GM06990 (cell line): ENCODE measurements around the gene CSAG2.
"Not testable (repeated sequence)": the region's sequence is repeated elsewhere in the genome, so short reads cannot be mapped to it uniquely, and the experiment has no call there.

ENCODE experiments used
- DNase-seq: peaks from one replicate; pipeline ENCODE4 v3.0.0-alpha.2; 2011; ENCODE audit not compliant: insufficient read length; ENCODE audit errors: extremely low read depth
- H3K27me3 ChIP-seq: replicated peaks from 2 replicates; pipeline ENCODE4 v1.6.0; 2011; ENCODE audit warnings: low read length; ENCODE audit not compliant: control insufficient read depth, insufficient read depth
- H3K36me3 ChIP-seq: 2 replicates; pipeline ENCODE4 v1.5.1; 2011; ENCODE audit warnings: low read length; ENCODE audit not compliant: control insufficient read depth, insufficient read depth
- H3K4me3 ChIP-seq: replicated peaks from 2 replicates; pipeline ENCODE4 v1.5.1; 2011; ENCODE audit warnings: low read depth, mild to moderate bottlenecking, control low read depth, low read length
- CTCF ChIP-seq: IDR thresholded peaks from 2 replicates; pipeline ENCODE4 v1.5.1; 2011; ENCODE audit warnings: low read length, control low read depth, mild to moderate bottlenecking, inconsistent platforms; ENCODE audit not compliant: insufficient read depth, poor library complexity, severe bottlenecking

CSAG2 gene

GRCh38 chrX:152709173-152709572, at the start of gene CSAG2:
CSAG2 (minus strand) TSS chrX:152709273; CDS start chrX:152709112, 161 bp downstream.
- H3K4me3 ChIP-seq, H3K36me3 ChIP-seq, DNase-seq, H3K27me3 ChIP-seq: not testable (repeated sequence)

- not testable (repeated sequence) for H3K4me3 ChIP-seq, DNase-seq, H3K36me3 ChIP-seq, H3K27me3 ChIP-seq
Measured at GRCh38 chrX:152754871-152755270, 45.8 kb upstream of the CSAG2 start.

- DNase-seq, H3K36me3 ChIP-seq, H3K27me3 ChIP-seq, H3K4me3 ChIP-seq: not testable (repeated sequence)
Measured at GRCh38 chrX:152753686-152754650, 44.9 kb upstream of the CSAG2 start, which contains the start of gene MAGEA2. MAGEA2 (minus strand) TSS chrX:152753842; CDS start chrX:152751363, 2,479 bp downstream.

GRCh38 chrX:152738560-152738959, 29.5 kb upstream of the CSAG2 start:
- Histone ChIP-seq H3K27me3 (no peaks in the 10 kb centered on the region), H3K4me3 (no peak overlapping the region)
- no peak for TF ChIP-seq CTCF

GRCh38 chrX:152736528-152736927, 27.5 kb upstream of the CSAG2 start:
- H3K36me3 ChIP-seq, H3K4me3 ChIP-seq, H3K27me3 ChIP-seq, DNase-seq: not testable (repeated sequence)

More at GRCh38 chrX:152738560-152738959, 29.5 kb upstream of the CSAG2 start:
- no peak for DNase-seq
- no peaks in the 10 kb centered on the region for H3K36me3 ChIP-seq

GRCh38 chrX:152735860-152736511, 26.9 kb upstream of the CSAG2 start:
- Histone ChIP-seq H3K4me3 (no peak overlapping the region), H3K36me3 (no peaks in the 10 kb centered on the region), H3K27me3 (no peaks in the 10 kb centered on the region)
- TF ChIP-seq CTCF, result no peak
- no peak for DNase-seq

GRCh38 chrX:152735101-152735500, 26.0 kb upstream of the CSAG2 start:
- no peaks in the 10 kb centered on the region for H3K27me3 ChIP-seq
- no peak overlapping the region for H3K4me3 ChIP-seq
- no peak for TF ChIP-seq CTCF
- no peaks in the 10 kb centered on the region for H3K36me3 ChIP-seq
- no peak for DNase-seq

- DNase-seq, H3K27me3 ChIP-seq, H3K4me3 ChIP-seq, H3K36me3 ChIP-seq: not testable (repeated sequence)
Measured at GRCh38 chrX:152734143-152734858, 25.2 kb upstream of the CSAG2 start.
